MCF 10A (cell line): ENCODE measurements around the gene ECT2L. TPM values are rescaled to one million over a fixed set of nuclear protein-coding genes. Genes with fewer than 3 reads are reported as not detected.
"Not testable (repeated sequence)": the region's sequence is repeated elsewhere in the genome, so short reads cannot be mapped to it uniquely, and the experiment has no call there.

Source experiments
- BruUV-seq: library from RNA; stranded (reverse); fragments of 400-500 nt; replicated peaks from 2 replicates; lab custom pipeline; 2021; lab: Mats Ljungman, UMichigan
- CTCF ChIA-PET: fragments of 300-600 bp; sonication (Branson Sonifier 250); formaldehyde crosslinking; extraction: SDS; loops from one replicate; lab custom pipeline; 2021; ENCODE audit warnings: antibody characterized with exemption, inconsistent platforms; lab: Yijun Ruan, JAX
- POLR2A ChIA-PET: fragments of 300-600, 350-650 bp; sonication (Branson Sonifier 250); formaldehyde crosslinking; extraction: SDS; loops from one replicate; lab custom pipeline; 2020; ENCODE audit warnings: antibody characterized with exemption, inconsistent platforms; lab: Yijun Ruan, JAX
- DNase-seq: peaks from one replicate; pipeline ENCODE4 v3.0.0-alpha.2; 2018; ENCODE audit not compliant: unreplicated experiment
- H3K27ac Mint-ChIP-seq: one replicate; pipeline ENCODE4 v1.8.0; 2022; ENCODE audit warnings: mild to moderate bottlenecking, low read depth, mixed read lengths; ENCODE audit not compliant: unreplicated experiment
- H3K27me3 Mint-ChIP-seq: one replicate; pipeline ENCODE4 v1.8.0; 2022; ENCODE audit warnings: mixed read lengths; ENCODE audit not compliant: insufficient read depth, unreplicated experiment
- H3K36me3 Mint-ChIP-seq: one replicate; pipeline ENCODE4 v1.8.0; 2022; ENCODE audit warnings: mild to moderate bottlenecking, moderate library complexity, mixed read lengths; ENCODE audit not compliant: insufficient read depth, unreplicated experiment
- H3K4me1 Mint-ChIP-seq: one replicate; pipeline ENCODE4 v1.8.0; 2022; ENCODE audit warnings: mixed read lengths; ENCODE audit not compliant: insufficient read depth, unreplicated experiment
- H3K4me3 Mint-ChIP-seq: one replicate; pipeline ENCODE4 v1.8.0; 2022; ENCODE audit warnings: mild to moderate bottlenecking, moderate library complexity, mixed read lengths; ENCODE audit not compliant: unreplicated experiment
- H3K9me3 Mint-ChIP-seq: one replicate; pipeline ENCODE4 v1.8.0; 2022; ENCODE audit warnings: mixed read lengths; ENCODE audit not compliant: unreplicated experiment
- CTCF ChIP-seq: fragments of 200-600 bp; IDR thresholded peaks from one replicate; pipeline ENCODE4 v1.8.0; 2022; ENCODE audit warnings: antibody characterized with exemption, mild to moderate bottlenecking; ENCODE audit not compliant: unreplicated experiment
- intact Hi-C: fragments of 100-400 bp; cut with micrococcal nuclease; formaldehyde crosslinking; loops from 2 replicates; pipeline ENCODE4 v1.14.1; 2022
- total RNA-seq: library from RNA; stranded (reverse); gene quantifications from 2 replicates; pipeline ENCODE4 v1.2.3, GENCODE V29; 2022

The ECT2L gene
- total RNA-seq, 1 experiment from 2014 or later: not detected

DNA sequence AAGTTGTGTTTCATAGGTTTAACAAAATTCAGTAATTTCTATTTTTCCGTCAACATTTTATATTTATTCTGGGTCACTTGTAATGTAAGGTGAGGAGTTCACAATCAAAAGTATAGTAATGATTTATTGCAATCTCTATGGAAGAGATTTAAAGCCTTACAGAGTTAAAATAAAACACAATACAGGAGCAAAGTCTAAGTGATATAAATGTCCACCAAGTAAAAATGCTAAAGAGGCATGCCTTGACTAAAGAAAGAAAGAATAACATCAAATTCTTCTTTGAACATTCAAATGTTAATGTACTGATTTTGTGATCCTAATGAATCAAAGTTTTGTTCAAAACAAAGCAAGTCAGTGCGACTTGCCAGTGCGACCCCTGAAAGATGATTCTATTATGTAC, 130.7 kb downstream of the ECT2L start:
- ChIA-PET POLR2A (no interaction called here), CTCF (no interaction called here)
- no TSS peak for BruUV-seq
- Mint-ChIP-seq H3K4me1 (no peaks in the 10 kb centered on the region), H3K27me3 (no peaks in the 10 kb centered on the region), H3K9me3 (no peaks in the 10 kb centered on the region), H3K27ac (no peak overlapping the region), H3K36me3 (peaks cover 35% of the 10 kb centered on the region), H3K4me3 (no peak overlapping the region)
- intact Hi-C loops: no loop called here
- no peak for DNase-seq
- TF ChIP-seq CTCF: no peak

- H3K4me1 Mint-ChIP-seq: no peaks in the 10 kb centered on the region
- intact Hi-C loops: no loop called here
- no peak overlapping the region for H3K4me3 Mint-ChIP-seq
- peaks cover 61% of the 10 kb centered on the region for H3K36me3 Mint-ChIP-seq
- ChIA-PET CTCF (no interaction called here), POLR2A (interaction anchor here (0.6 kb wide), 2 partner anchors 39 to 43 kb away, joined by 3 read pairs; no protein-coding TSS in a partner anchor)
- DNase-seq: no peak
- no TSS peak for BruUV-seq
- no peaks in the 10 kb centered on the region for H3K27me3 Mint-ChIP-seq
- H3K9me3 Mint-ChIP-seq: no peaks in the 10 kb centered on the region
- no peak for TF ChIP-seq CTCF
- no peak overlapping the region for H3K27ac Mint-ChIP-seq
Measured at GRCh38 chr6:138931660-138932059, 135.8 kb downstream of the ECT2L start.

DNA sequence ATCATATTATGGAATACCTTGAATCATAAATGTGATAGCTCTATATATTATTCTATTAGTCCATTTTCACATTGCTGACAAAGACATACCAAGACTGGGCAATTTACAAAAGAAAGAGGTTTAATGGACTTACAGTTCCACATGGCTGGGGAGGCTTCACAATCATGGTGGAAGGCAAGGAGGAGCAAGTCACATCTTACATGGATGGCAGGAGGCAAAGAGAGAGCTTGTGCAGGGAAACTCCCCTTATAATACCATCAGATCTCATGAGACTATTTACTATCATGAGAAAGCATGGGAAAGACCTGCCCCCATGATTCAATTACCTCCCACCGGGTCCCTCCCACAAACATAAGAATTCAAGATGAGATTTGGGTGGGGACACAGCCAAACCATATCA, 141.0 kb downstream of the ECT2L start:
- BruUV-seq, POLR2A ChIA-PET: not testable (repeated sequence)

GRCh38 chr6:138943089-138943625, 147.3 kb downstream of the ECT2L start:
- no peaks in the 10 kb centered on the region for H3K27me3 Mint-ChIP-seq
- BruUV-seq: no TSS peak
- intact Hi-C loops: no loop called here
- no peak for TF ChIP-seq CTCF
- H3K9me3 Mint-ChIP-seq: no peaks in the 10 kb centered on the region
- peaks cover 6% of the 10 kb centered on the region for H3K4me1 Mint-ChIP-seq
- no peak overlapping the region for H3K27ac Mint-ChIP-seq
- DNase-seq: no peak
- H3K4me3 Mint-ChIP-seq: no peak overlapping the region
- CTCF ChIA-PET: interaction anchor here (0.7 to 1.6 kb wide), 2 partner anchors 46 to 67 kb away, joined by 3 read pairs; no protein-coding TSS in a partner anchor
- H3K36me3 Mint-ChIP-seq: peaks cover 20% of the 10 kb centered on the region
- POLR2A ChIA-PET: interaction anchor here (0.8 kb wide), 1 partner anchor 9 kb away, joined by 3 read pairs; no protein-coding TSS in a partner anchor

More for the DNA sequence above, 141.0 kb downstream of the ECT2L start:
- CTCF ChIA-PET, H3K27ac Mint-ChIP-seq, H3K4me1 Mint-ChIP-seq, H3K27me3 Mint-ChIP-seq, intact Hi-C loops, H3K9me3 Mint-ChIP-seq, H3K4me3 Mint-ChIP-seq, DNase-seq: not testable (repeated sequence)
- peaks cover 50% of the 10 kb centered on the region for H3K36me3 Mint-ChIP-seq
